SK-N-SH (cell line): ENCODE data around the gene CHTF18. TPM values are rescaled to one million over a fixed set of nuclear protein-coding genes. Genes with fewer than 3 reads are reported as not detected.

ENCODE experiments used
- CTCF ChIA-PET: fragments of 300-600, 350-600 bp; formaldehyde crosslinking; extraction: SDS; loops from one replicate; lab custom pipeline; 2021; lab: Yijun Ruan, JAX
- POLR2A ChIA-PET: fragments of 350-600 bp; sonication (Branson Sonifier 250); formaldehyde crosslinking; extraction: SDS; loops from one replicate; lab custom pipeline; 2020; ENCODE audit warnings: antibody characterized with exemption, inconsistent platforms; lab: Yijun Ruan, JAX
- DNase-seq: peaks from one replicate; pipeline ENCODE4 v3.0.0; 2012
- H2AFZ ChIP-seq: fragments of 200-600 bp; sonication (generic); 2 replicates; pipeline ENCODE4 v1.8.1; 2016; ENCODE audit warnings: antibody characterized with exemption, mild to moderate bottlenecking, low read depth
- H3F3A ChIP-seq: fragments of 200-600 bp; sonication (generic); replicated peaks from 2 replicates; pipeline ENCODE3; 2016; ENCODE audit warnings: antibody characterized with exemption, mild to moderate bottlenecking; ENCODE audit not compliant: insufficient read depth
- H3K27ac ChIP-seq, 2 experiments: fragments of 200-500 bp in 1 of 2; fragments of 200-600 bp in 1 of 2; sonication (Bioruptor generic) in 1 of 2; sonication (generic), shearing (Covaris generic) in 1 of 2; 2 replicates each; pipeline versions ENCODE4 v1.5.1 to v1.6.1; 2014 to 2016; ENCODE audit warnings: low read depth in 2 of 2, inconsistent platforms in 1 of 2, low read length in 1 of 2, mild to moderate bottlenecking in 1 of 2, mixed read lengths in 1 of 2
- H3K27me3 ChIP-seq: fragments of 200-600 bp; sonication (generic), shearing (Covaris generic); 2 replicates; pipeline ENCODE4 v1.6.1; 2016; ENCODE audit warnings: mixed run types; ENCODE audit not compliant: insufficient read depth
- H3K36me3 ChIP-seq, 2 experiments: fragments of 200-500 bp in 1 of 2; fragments of 200-600 bp in 1 of 2; sonication (Bioruptor generic) in 1 of 2; sonication (generic) in 1 of 2; replicated peaks in 1 of 2; 2 replicates each; pipeline versions ENCODE3 to v1.5.1; 2014 to 2016; ENCODE audit warnings: low read length in 1 of 2, mild to moderate bottlenecking in 1 of 2; ENCODE audit not compliant: insufficient read depth in 2 of 2, control insufficient read depth in 1 of 2
- H3K4me1 ChIP-seq, 2 experiments: fragments of 200-500 bp in 1 of 2; fragments of 200-600 bp in 1 of 2; sonication (Bioruptor generic) in 1 of 2; sonication (generic), shearing (Covaris generic) in 1 of 2; 2 replicates each; pipeline versions ENCODE4 v1.5.1 to v1.6.1; 2014 to 2016; ENCODE audit warnings: low read depth in 1 of 2, low read length in 1 of 2, mixed run types in 1 of 2; ENCODE audit not compliant: insufficient read depth in 2 of 2, control insufficient read depth in 1 of 2
- H3K4me2 ChIP-seq: fragments of 200-600 bp; sonication (generic), shearing (Covaris generic); 2 replicates; pipeline ENCODE4 v1.6.1; 2017; ENCODE audit warnings: mixed run types
- H3K4me3 ChIP-seq, 2 experiments: fragments of 200-500 bp in 1 of 2; fragments of 200-600 bp in 1 of 2; sonication (Bioruptor generic) in 1 of 2; sonication (generic), shearing (Covaris generic) in 1 of 2; 2 replicates each; pipeline versions ENCODE4 v1.5.1 to v1.8.1; 2014 to 2016; ENCODE audit warnings: low read depth in 2 of 2, inconsistent platforms in 1 of 2, low read length in 1 of 2, mild to moderate bottlenecking in 1 of 2, mixed read lengths in 1 of 2, moderate library complexity in 1 of 2
- H3K79me2 ChIP-seq: fragments of 200-600 bp; sonication (generic); 2 replicates; pipeline ENCODE4 v1.8.1; 2017; ENCODE audit warnings: mild to moderate bottlenecking; ENCODE audit not compliant: insufficient read depth
- H3K9ac ChIP-seq: fragments of 200-600 bp; sonication (generic); 2 replicates; pipeline ENCODE4 v1.6.1; 2017; ENCODE audit warnings: mixed run types
- H3K9me2 ChIP-seq: fragments of 200-600 bp; sonication (generic); 2 replicates; pipeline ENCODE4 v1.6.1; 2017; ENCODE audit warnings: mixed run types
- H3K9me3 ChIP-seq: fragments of 200-600 bp; sonication (generic); 2 replicates; pipeline ENCODE4 v1.6.1; 2017; ENCODE audit warnings: mixed run types, mild to moderate bottlenecking, moderate library complexity
- H4K20me1 ChIP-seq: fragments of 200-600 bp; sonication (generic); 2 replicates; pipeline ENCODE4 v1.6.1; 2017; ENCODE audit warnings: mild to moderate bottlenecking, mixed run types; ENCODE audit not compliant: insufficient read depth
- CHD2 ChIP-seq: fragments of 150-350 bp; IDR thresholded peaks from 2 replicates; pipeline ENCODE4 v1.6.1; 2018; ENCODE audit warnings: low read length; ENCODE audit not compliant: partially characterized antibody
- EP300 ChIP-seq, 2 experiments: IDR thresholded peaks; 2 replicates each; pipeline versions ENCODE4 v1.4.0 to v1.6.1; 2012; ENCODE audit warnings: borderline replicate concordance in 1 of 2, low read depth in 1 of 2, low read length in 1 of 2
- EZH2phosphoT487 ChIP-seq: fragments of 200-600 bp; sonication (generic); IDR thresholded peaks from 2 replicates; pipeline ENCODE4 v1.6.1; 2017; ENCODE audit warnings: low read depth, mixed run types, mild to moderate bottlenecking, antibody characterized with exemption, moderate library complexity, borderline replicate concordance
- FOSL2 ChIP-seq: IDR thresholded peaks from 2 replicates; pipeline ENCODE4 v1.4.0; 2012; ENCODE audit warnings: low read depth, mild to moderate bottlenecking, moderate library complexity, borderline replicate concordance
- GABPA ChIP-seq: IDR thresholded peaks from 2 replicates; pipeline ENCODE4 v1.4.0; 2012; ENCODE audit warnings: low read depth, mild to moderate bottlenecking
- IRF3 ChIP-seq: fragments of 150-350 bp; IDR thresholded peaks from 2 replicates; pipeline ENCODE4 v1.6.1; 2016; ENCODE audit warnings: mild to moderate bottlenecking, low read depth, low read length
- JUND ChIP-seq: IDR thresholded peaks from 2 replicates; pipeline ENCODE4 v1.4.0; 2012
- MAX ChIP-seq: IDR thresholded peaks from 2 replicates; pipeline ENCODE4 v1.4.0; 2012; ENCODE audit warnings: low read depth
- MEF2A ChIP-seq: IDR thresholded peaks from 2 replicates; pipeline ENCODE4 v1.4.0; 2012; ENCODE audit warnings: low read depth, borderline replicate concordance
- MXI1 ChIP-seq: IDR thresholded peaks from 2 replicates; pipeline ENCODE4 v1.6.1; 2012; ENCODE audit warnings: mild to moderate bottlenecking, low read depth, low read length, improper control_type of control experiment
- NFIC ChIP-seq: IDR thresholded peaks from 2 replicates; pipeline ENCODE4 v1.4.0; 2012; ENCODE audit warnings: borderline replicate concordance
- RCOR1 ChIP-seq: fragments of 150-350 bp; IDR thresholded peaks from 2 replicates; pipeline ENCODE4 v1.6.1; 2017; ENCODE audit warnings: antibody characterized with exemption, low read length
- RFX5 ChIP-seq: IDR thresholded peaks from 2 replicates; pipeline ENCODE4 v1.6.1; 2012; ENCODE audit warnings: mild to moderate bottlenecking, improper control_type of control experiment, low read length
- RXRA ChIP-seq: IDR thresholded peaks from 2 replicates; pipeline ENCODE4 v1.4.0; 2012; ENCODE audit warnings: low read depth, mild to moderate bottlenecking, borderline replicate concordance
- SMC3 ChIP-seq: IDR thresholded peaks from 2 replicates; pipeline ENCODE4 v1.6.1; 2012; ENCODE audit warnings: low read depth, low read length, improper control_type of control experiment
- TAF1 ChIP-seq: IDR thresholded peaks from 2 replicates; pipeline ENCODE4 v1.6.1; 2012; ENCODE audit warnings: low read depth, mild to moderate bottlenecking, low read length, moderate library complexity, borderline replicate concordance
- TCF12 ChIP-seq: IDR thresholded peaks from 2 replicates; pipeline ENCODE4 v1.4.0; 2012
- TEAD4 ChIP-seq: IDR thresholded peaks from 2 replicates; pipeline ENCODE4 v1.4.0; 2012; ENCODE audit warnings: mild to moderate bottlenecking, borderline replicate concordance; ENCODE audit not compliant: insufficient read depth
- USF1 ChIP-seq: IDR thresholded peaks from 2 replicates; pipeline ENCODE4 v1.4.0; 2012; ENCODE audit warnings: low read depth, borderline replicate concordance
- YY1 ChIP-seq: IDR thresholded peaks from 2 replicates; pipeline ENCODE4 v1.4.0; 2012; ENCODE audit warnings: low read depth, mild to moderate bottlenecking
- WGBS: methylation state at CpG from one replicate; pipeline ENCODE4 v1.1.6; 2017; ENCODE audit warnings: low lambda C conversion rate; 5-methylcytosine and 5-hydroxymethylcytosine counted together
- polyA plus RNA-seq, 3 experiments: library from polyadenylated mRNA; depleted of rRNA; stranded (reverse); fragments of >200 nt; gene quantifications; 2 replicates each; pipeline ENCODE4 v1.2.3, GENCODE V29; 2012

Gene CHTF18
- polyA plus RNA-seq, 1 of the 3 experiments (the other 2 are of a cell fraction): 17.7 TPM

- Histone ChIP-seq H3K79me2 (no peaks in the 10 kb centered on the region), H2AFZ (no peak overlapping the region), H3K9me3 (no peaks in the 10 kb centered on the region), H4K20me1 (no peaks in the 10 kb centered on the region), H3K9me2 (no peaks in the 10 kb centered on the region), H3K4me2 (no peak overlapping the region), H3F3A (no peaks in the 10 kb centered on the region)
- ChIA-PET CTCF (interaction anchor here (1.2 kb wide), 1 partner anchor 26 kb away, joined by 5 read pairs; the partner anchor contains the start of gene CIAO3), POLR2A (no interaction called here)
- DNase-seq: no peak
- 53% methylated on average over 39 of the region's 48 CpGs for WGBS
- no peak for TF ChIP-seq RFX5
- no peak for TF ChIP-seq EP300 (IDR thresholded peaks at IDR 0.05; ENCODE audit: borderline replicate concordance in 1 of 2, low read depth in 1 of 2, low read length in 1 of 2)
- TF ChIP-seq JUND: no peak
- no peak for TF ChIP-seq RXRA
- TF ChIP-seq MEF2A: no peak
- no peak for TF ChIP-seq TEAD4
- TF ChIP-seq SMC3: no peak
- TF ChIP-seq RCOR1: no peak
- no peak for TF ChIP-seq YY1
- no peak for TF ChIP-seq NFIC
- no peak for TF ChIP-seq MAX
- no peak for TF ChIP-seq TAF1
- no peak for TF ChIP-seq EZH2phosphoT487
- no peak for TF ChIP-seq TCF12
- TF ChIP-seq MXI1: no peak
- TF ChIP-seq USF1: no peak
- no peak for TF ChIP-seq FOSL2
- TF ChIP-seq GABPA: no peak
- no peak for TF ChIP-seq CHD2
- no peak for TF ChIP-seq IRF3
- TF ChIP-seq, all 33 proteins: peak for 0
- Histone ChIP-seq H3K4me3 (no peak overlapping the region), H3K4me1 (no peaks in the 10 kb centered on the region), H3K27ac (no peak overlapping the region), H3K36me3 (no peaks in the 10 kb centered on the region), H3K27me3 (no peaks in the 10 kb centered on the region), H3K9ac (no peak overlapping the region)
These were observed 21.4 kb upstream of the CHTF18 start for GRCh38 chr16:766820-767640.
